HepG2 (cell line): ENCODE data around the gene CLDN3. TPM values are rescaled to one million over a fixed set of nuclear protein-coding genes. Genes with fewer than 3 reads are reported as not detected.
A peak's percentile ranks its signal among the peaks of the same experiment; 100 is the strongest.

Source experiments
- ARID5B ChIP-seq: IDR thresholded peaks from 2 replicates; pipeline ENCODE4 v1.4.0; 2020; ENCODE audit warnings: mild to moderate bottlenecking, missing genetic modification reagents
- BRF2 ChIP-seq: sonication (generic); formaldehyde crosslinking; IDR thresholded peaks from 2 replicates; pipeline ENCODE4 v1.8.1; 2022; ENCODE audit warnings: mild to moderate bottlenecking, missing genetic modification reagents
- E2F5 ChIP-seq: sonication (generic); formaldehyde crosslinking; conservative IDR thresholded peaks from 2 replicates; pipeline ENCODE4 v1.4.0; 2020; ENCODE audit warnings: missing genetic modification reagents
- JUNB ChIP-seq: sonication (generic); formaldehyde crosslinking; IDR thresholded peaks from 2 replicates; pipeline ENCODE4 v1.8.0; 2022; ENCODE audit warnings: missing genetic modification reagents, mild to moderate bottlenecking, borderline replicate concordance
- KAT2B ChIP-seq: fragments of 150-350 bp; IDR thresholded peaks from 2 replicates; pipeline ENCODE4 v1.6.1; 2014; ENCODE audit warnings: low read depth, low read length, borderline replicate concordance
- NFKB2 ChIP-seq: sonication (generic); formaldehyde crosslinking; IDR thresholded peaks from 2 replicates; pipeline ENCODE4 v1.4.0; 2020; ENCODE audit warnings: missing genetic modification reagents, borderline replicate concordance
- PCBP2 ChIP-seq: fragments of 200-400 bp; formaldehyde crosslinking; optimal IDR thresholded peaks from 2 replicates; pipeline ENCODE3; 2018; ENCODE audit warnings: low read length, low read depth; ENCODE audit not compliant: poor library complexity, severe bottlenecking
- RFXAP ChIP-seq: sonication (generic); formaldehyde crosslinking; IDR thresholded peaks from 2 replicates; pipeline ENCODE4 v1.4.0; 2020; ENCODE audit warnings: missing genetic modification reagents, borderline replicate concordance
- SIN3A ChIP-seq: IDR thresholded peaks from 2 replicates; pipeline ENCODE4 v1.6.1; 2011; ENCODE audit warnings: low read depth, mild to moderate bottlenecking, control low read depth, low read length, borderline replicate concordance
- TBL1XR1 ChIP-seq: fragments of 150-350 bp; IDR thresholded peaks from 2 replicates; pipeline ENCODE4 v1.6.1; 2014; ENCODE audit warnings: borderline replicate concordance, low read length; ENCODE audit not compliant: partially characterized antibody
- THYN1 ChIP-seq: sonication (generic); formaldehyde crosslinking; IDR thresholded peaks from 2 replicates; pipeline ENCODE4 v1.8.1; 2023; ENCODE audit warnings: low read depth, mild to moderate bottlenecking, moderate library complexity, missing genetic modification reagents, borderline replicate concordance
- ZFP36L1 ChIP-seq: sonication (generic); formaldehyde crosslinking; IDR thresholded peaks from 2 replicates; pipeline ENCODE4 v1.8.0; 2022; ENCODE audit warnings: mild to moderate bottlenecking, missing genetic modification reagents, moderate library complexity
- ZNF33A ChIP-seq: sonication (generic); formaldehyde crosslinking; IDR thresholded peaks from 2 replicates; pipeline ENCODE4 v1.5.1; 2020; ENCODE audit warnings: missing genetic modification reagents, mild to moderate bottlenecking, moderate library complexity, borderline replicate concordance
- ZNF557 ChIP-seq: sonication (generic); formaldehyde crosslinking; IDR thresholded peaks from 2 replicates; pipeline ENCODE4 v1.4.0; 2020; ENCODE audit warnings: missing genetic modification reagents
- ZNF570 ChIP-seq: sonication (generic); formaldehyde crosslinking; IDR thresholded peaks from 2 replicates; pipeline ENCODE4 v1.4.0; 2020; ENCODE audit warnings: mild to moderate bottlenecking, missing genetic modification reagents, borderline replicate concordance
- ZNF580 ChIP-seq: IDR thresholded peaks from 2 replicates; pipeline ENCODE4 v1.6.1; 2016; ENCODE audit warnings: low read depth, borderline replicate concordance
- ZNF607 ChIP-seq: sonication (generic); formaldehyde crosslinking; IDR thresholded peaks from 2 replicates; pipeline ENCODE4 v1.5.1; 2020; ENCODE audit warnings: missing genetic modification reagents, mild to moderate bottlenecking, borderline replicate concordance
- ZNF740 ChIP-seq: sonication (generic); formaldehyde crosslinking; IDR thresholded peaks from 2 replicates; pipeline ENCODE4 v1.4.0; 2020; ENCODE audit warnings: missing genetic modification reagents
- ZNF816 ChIP-seq: sonication (generic); formaldehyde crosslinking; IDR thresholded peaks from 2 replicates; pipeline ENCODE4 v1.8.0; 2022; ENCODE audit warnings: missing genetic modification reagents, mild to moderate bottlenecking, borderline replicate concordance
- polyA plus RNA-seq, 8 experiments: library from polyadenylated mRNA; depleted of rRNA in 3 of 8; stranded (reverse) in 7 of 8; unstranded in 1 of 8; fragments of >200 nt; fragmentation: Illumina TruSeq in 4 of 8; extraction: Trizol in 4 of 8; gene quantifications; 2 replicates each; pipeline versions ENCODE4 v1.2.1 to v1.2.3, GENCODE V29; 2011 to 2016; ENCODE audit warnings: low read depth in 4 of 8, missing spikeins in 1 of 8, mixed read lengths in 1 of 8; ENCODE audit not compliant: insufficient read depth in 1 of 8
- total RNA-seq, 5 experiments: library from RNA; depleted of rRNA; stranded (reverse); fragments of >200 nt; fragmentation: Illumina TruSeq; extraction: Trizol; gene quantifications; 2 replicates each; pipeline ENCODE4 v1.2.3, GENCODE V29; 2016; ENCODE audit warnings: low read depth in 1 of 5

CLDN3 gene
- total and polyA plus RNA-seq, 2 of the 13 experiments (the other 11 are each of a cell fraction or from before 2014, with no cell fraction given): 0.31 to 0.51 TPM

- TF ChIP-seq ARID5B: 0 out of 2 replicates have a peak, but pooled peaks have one; percentile 30
- no peak for TF ChIP-seq JUNB (CRISPR knock-in tag)
- TF ChIP-seq ZNF580 (CRISPR knock-in tag): 0 out of 2 replicates have a peak, but pooled peaks have one; percentile 62
- no peak for TF ChIP-seq ZFP36L1 (CRISPR knock-in tag)
- no peak for TF ChIP-seq ZNF570 (CRISPR knock-in tag)
- no peak for TF ChIP-seq BRF2 (CRISPR knock-in tag)
- TF ChIP-seq ZNF557: no peak
- TF ChIP-seq PCBP2: no peak
- TF ChIP-seq ZNF740 (CRISPR knock-in tag): no peak
- no peak for TF ChIP-seq KAT2B
- TF ChIP-seq ZNF33A (CRISPR knock-in tag): no peak
- peak; percentile 64; the same call in 1 of the 2 replicates for TF ChIP-seq NFKB2 (CRISPR knock-in tag)
- TF ChIP-seq ZNF607 (CRISPR knock-in tag): no peak
- TF ChIP-seq SIN3A: no peak
- TF ChIP-seq ZNF816 (CRISPR knock-in tag): no peak
- TF ChIP-seq THYN1 (CRISPR knock-in tag): no peak
- no peak for TF ChIP-seq TBL1XR1
- TF ChIP-seq E2F5: no peak
- no peak for TF ChIP-seq RFXAP (CRISPR knock-in tag)
These were observed 35.2 kb downstream of the CLDN3 start (continued) for GRCh38 chr7:73734619-73735527.
